IMR-90 (cell line): ENCODE measurements around the gene NRP1. TPM values are rescaled to one million over a fixed set of nuclear protein-coding genes. Genes with fewer than 3 reads are reported as not detected.
A peak's percentile ranks its signal among the peaks of the same experiment; 100 is the strongest.

ENCODE experiments used
- ATAC-seq: fragments of 200-7000 bp; cut with Tn5 transposase; 2 replicates; pipeline ENCODE4 v1.9.1; 2020; ENCODE audit warnings: low read depth, mild to moderate bottlenecking, moderate library complexity
- BruUV-seq: library from RNA; stranded (reverse); fragments of 400-500 nt; replicated peaks from 2 replicates; lab custom pipeline; 2021; lab: Mats Ljungman, UMichigan
- CTCF ChIA-PET: fragments of 300-600 bp; formaldehyde crosslinking; extraction: SDS; loops from one replicate; lab custom pipeline; 2021; ENCODE audit warnings: antibody characterized with exemption; lab: Yijun Ruan, JAX
- POLR2A ChIA-PET: fragments of 300-600 bp; sonication (Branson Sonifier 250); formaldehyde crosslinking; loops from one replicate; lab custom pipeline; 2022; ENCODE audit warnings: antibody characterized with exemption; ENCODE audit not compliant: unreplicated experiment; lab: Charles Lee
- DNase-seq: peaks from one replicate; pipeline ENCODE4 v3.0.0; 2013
- H2AFZ ChIP-seq: replicated peaks from 2 replicates; pipeline ENCODE3; 2013; ENCODE audit warnings: low read length, mild to moderate bottlenecking; ENCODE audit not compliant: poor library complexity
- H2AK5ac ChIP-seq: 2 replicates; pipeline ENCODE4 v1.6.1; 2013; ENCODE audit warnings: low read depth, low read length, inconsistent platforms
- H2AK9ac ChIP-seq: replicated peaks from 2 replicates; pipeline ENCODE3; 2013; ENCODE audit warnings: mild to moderate bottlenecking, low read depth, low read length, moderate library complexity; ENCODE audit not compliant: poor library complexity
- H2BK120ac ChIP-seq: 2 replicates; pipeline ENCODE4 v1.6.1; 2013; ENCODE audit warnings: low read depth, low read length, inconsistent platforms
- H2BK15ac ChIP-seq: 3 replicates; pipeline ENCODE4 v1.6.1; 2013; ENCODE audit warnings: low read depth, low read length, inconsistent platforms
- H2BK20ac ChIP-seq: 2 replicates; pipeline ENCODE4 v1.6.1; 2013; ENCODE audit warnings: low read depth, mild to moderate bottlenecking, inconsistent platforms, low read length, moderate library complexity
- H2BK5ac ChIP-seq: 2 replicates; pipeline ENCODE4 v1.6.1; 2013; ENCODE audit warnings: mild to moderate bottlenecking, low read depth, low read length, inconsistent platforms; ENCODE audit not compliant: poor library complexity, severe bottlenecking
- H3K14ac ChIP-seq: replicated peaks from 2 replicates; pipeline ENCODE4 v1.6.1; 2013; ENCODE audit warnings: low read depth, low read length, inconsistent platforms
- H3K18ac ChIP-seq: 2 replicates; pipeline ENCODE4 v1.6.1; 2013; ENCODE audit warnings: low read depth, low read length, control low read depth
- H3K23ac ChIP-seq: 2 replicates; pipeline ENCODE4 v1.6.1; 2013; ENCODE audit warnings: low read depth, low read length, inconsistent platforms
- H3K27ac ChIP-seq: 2 replicates; pipeline ENCODE4 v1.5.1; 2013; ENCODE audit warnings: mild to moderate bottlenecking, control low read depth, low read length; ENCODE audit not compliant: insufficient read depth
- H3K27me3 ChIP-seq: 2 replicates; pipeline ENCODE4 v1.6.1; 2013; ENCODE audit warnings: low read length; ENCODE audit not compliant: control insufficient read depth, insufficient read depth
- H3K36me3 ChIP-seq: 2 replicates; pipeline ENCODE4 v1.6.1; 2013; ENCODE audit warnings: low read length, mixed read lengths; ENCODE audit not compliant: control insufficient read depth, insufficient read depth
- H3K4ac ChIP-seq: 2 replicates; pipeline ENCODE4 v1.6.1; 2013; ENCODE audit warnings: low read depth, low read length, inconsistent platforms
- H3K4me1 ChIP-seq: 2 replicates; pipeline ENCODE4 v1.6.1; 2013; ENCODE audit warnings: low read length, mixed read lengths; ENCODE audit not compliant: control insufficient read depth, insufficient read depth
- H3K4me2 ChIP-seq: 2 replicates; pipeline ENCODE4 v1.6.1; 2013; ENCODE audit warnings: low read depth, mild to moderate bottlenecking, control low read depth, low read length, moderate library complexity
- H3K4me3 ChIP-seq: 2 replicates; pipeline ENCODE4 v1.5.1; 2013; ENCODE audit warnings: low read depth, mild to moderate bottlenecking, control low read depth, low read length, moderate library complexity; ENCODE audit not compliant: insufficient read depth
- H3K56ac ChIP-seq: 2 replicates; pipeline ENCODE4 v1.6.1; 2013; ENCODE audit warnings: low read length, inconsistent platforms; ENCODE audit not compliant: insufficient read depth; ENCODE audit errors: extremely low read depth
- H3K79me1 ChIP-seq, 2 experiments: 2 replicates each; pipeline ENCODE4 v1.6.1; 2013; ENCODE audit warnings: low read length in 2 of 2, inconsistent platforms in 1 of 2, low read depth in 1 of 2
- H3K9ac ChIP-seq: 2 replicates; pipeline ENCODE4 v1.6.1; 2013; ENCODE audit warnings: low read depth, low read length, control low read depth
- H3K9me1 ChIP-seq: 2 replicates; pipeline ENCODE4 v1.6.1; 2013; ENCODE audit warnings: low read length, inconsistent platforms; ENCODE audit not compliant: insufficient read depth
- H3K9me3 ChIP-seq: 2 replicates; pipeline ENCODE4 v1.6.1; 2013; ENCODE audit warnings: low read length; ENCODE audit not compliant: control insufficient read depth, insufficient read depth
- H4K20me1 ChIP-seq: 2 replicates; pipeline ENCODE4 v1.6.1; 2013; ENCODE audit warnings: low read length, inconsistent platforms; ENCODE audit not compliant: insufficient read depth
- H4K5ac ChIP-seq: 2 replicates; pipeline ENCODE4 v1.6.1; 2013; ENCODE audit warnings: mild to moderate bottlenecking, low read depth, low read length, control low read depth
- H4K8ac ChIP-seq, 2 experiments: 2 replicates each; pipeline ENCODE4 v1.6.1; 2013; ENCODE audit warnings: low read depth in 2 of 2, low read length in 2 of 2, control low read depth in 1 of 2, inconsistent platforms in 1 of 2
- H4K91ac ChIP-seq: 2 replicates; pipeline ENCODE4 v1.6.1; 2013; ENCODE audit warnings: low read depth, low read length, inconsistent platforms; ENCODE audit not compliant: insufficient read depth
- BHLHE40 ChIP-seq: fragments of 150-350 bp; IDR thresholded peaks from 2 replicates; pipeline ENCODE4 v1.6.1; 2016; ENCODE audit warnings: mild to moderate bottlenecking, low read depth, low read length
- CEBPB ChIP-seq: IDR thresholded peaks from 2 replicates; pipeline ENCODE4 v1.6.1; 2012; ENCODE audit warnings: low read depth, low read length, improper control_type of control experiment
- CHD1 ChIP-seq: IDR thresholded peaks from 2 replicates; pipeline ENCODE4 v1.6.1; 2012; ENCODE audit warnings: low read depth, low read length, improper control_type of control experiment
- CTCF ChIP-seq: conservative IDR thresholded peaks from 2 replicates; pipeline ENCODE4 v1.5.1; 2012; ENCODE audit warnings: mild to moderate bottlenecking, low read depth, low read length, improper control_type of control experiment
- ELK1 ChIP-seq: fragments of 150-350 bp; IDR thresholded peaks from 2 replicates; pipeline ENCODE4 v1.6.1; 2016; ENCODE audit warnings: low read depth, mild to moderate bottlenecking, low read length, moderate library complexity, borderline replicate concordance
- FOS ChIP-seq: fragments of 150-350 bp; IDR thresholded peaks from 2 replicates; pipeline ENCODE4 v1.6.1; 2016; ENCODE audit warnings: low read depth, low read length
- MAZ ChIP-seq: IDR thresholded peaks from 2 replicates; pipeline ENCODE4 v1.6.1; 2012; ENCODE audit warnings: low read depth, mild to moderate bottlenecking, low read length, improper control_type of control experiment, moderate library complexity, borderline replicate concordance
- MXI1 ChIP-seq: IDR thresholded peaks from 2 replicates; pipeline ENCODE4 v1.6.1; 2012; ENCODE audit warnings: low read depth, mild to moderate bottlenecking, low read length, moderate library complexity, borderline replicate concordance
- NFE2L2 ChIP-seq: fragments of 150-350 bp; IDR thresholded peaks from 2 replicates; pipeline ENCODE4 v1.6.1; 2016; ENCODE audit warnings: low read depth, mild to moderate bottlenecking, low read length
- POLR2A ChIP-seq: IDR thresholded peaks from 2 replicates; pipeline ENCODE4 v1.6.1; 2012; ENCODE audit warnings: mild to moderate bottlenecking, low read depth, low read length
- RAD21 ChIP-seq: IDR thresholded peaks from 2 replicates; pipeline ENCODE4 v1.6.1; 2012; ENCODE audit warnings: low read length, improper control_type of control experiment
- RFX5 ChIP-seq: IDR thresholded peaks from 2 replicates; pipeline ENCODE4 v1.8.0; 2012; ENCODE audit warnings: low read depth, mild to moderate bottlenecking, low read length, moderate library complexity
- SMC3 ChIP-seq: fragments of 150-350 bp; IDR thresholded peaks from 2 replicates; pipeline ENCODE4 v1.6.1; 2016; ENCODE audit warnings: low read depth, mild to moderate bottlenecking, antibody characterized with exemption, low read length, moderate library complexity
- USF2 ChIP-seq: fragments of 150-350 bp; IDR thresholded peaks from 2 replicates; pipeline ENCODE4 v1.6.1; 2017; ENCODE audit warnings: mild to moderate bottlenecking, antibody characterized with exemption, low read length, low read depth
- WGBS, 2 experiments: methylation state at CpG; one replicate each; pipeline versions ENCODE4 v1.1.5 to v1.1.7; 2013; ENCODE audit warnings: missing lambda C conversion rate in 2 of 2; ENCODE audit not compliant: insufficient read length in 1 of 2; ENCODE audit errors: extremely low coverage in 2 of 2; 5-methylcytosine and 5-hydroxymethylcytosine counted together
- dilution Hi-C: fragments of 300-500 bp; cut with HindIII; formaldehyde crosslinking; loops from one replicate; pipeline ENCODE4 v1.14.3; 2018; ENCODE audit warnings: low sequenced_read_pairs; ENCODE audit not compliant: unreplicated experiment
- in situ Hi-C: fragments of 300-500 bp; cut with MboI; formaldehyde crosslinking; loops from 3 replicates; pipeline ENCODE4 v1.14.3; 2019; ENCODE audit warnings: low sequenced_read_pairs, inconsistent platforms, mixed read lengths
- intact Hi-C: fragments of 100-400 bp; cut with micrococcal nuclease; formaldehyde crosslinking; loops from 2 replicates; pipeline ENCODE4 v1.10.0; 2022
- polyA plus RNA-seq, 3 experiments: library from polyadenylated mRNA; depleted of rRNA; stranded (reverse); fragments of >200 nt; gene quantifications; 2 replicates each; pipeline ENCODE4 v1.2.3, GENCODE V29; 2012; ENCODE audit warnings: low replicate concordance in 1 of 3
- total RNA-seq: library from RNA; depleted of rRNA; stranded (reverse); fragments of >200 nt; gene quantifications from 2 replicates; pipeline ENCODE4 v1.2.3, GENCODE V29; 2012

The NRP1 gene
- total and polyA plus RNA-seq, 2 of the 4 experiments (the other 2 are of a cell fraction): 108 to 227 TPM

GRCh38 chr10:33353853-33354252, 19.4 kb upstream of the NRP1 start:
- no peak overlapping the region for H3K14ac ChIP-seq
- no peak overlapping the region for H2AK9ac ChIP-seq
- no peak overlapping the region for H3K27ac ChIP-seq
- no peak overlapping the region for H2BK120ac ChIP-seq
- in situ Hi-C loops: no loop called here
- ChIA-PET POLR2A (no interaction called here), CTCF (no interaction called here)
- H3K23ac ChIP-seq: no peak overlapping the region
- H3K56ac ChIP-seq: no peak overlapping the region
- H3K18ac ChIP-seq: no peak overlapping the region
- H2BK20ac ChIP-seq: 0 out of 2 replicates have a peak overlapping the region, but pooled peaks have one; percentile 5
- H3K9ac ChIP-seq: no peak overlapping the region
- no peak overlapping the region for H3K4ac ChIP-seq
- H3K36me3 ChIP-seq: no peaks in the 10 kb centered on the region
- no CpG with 5 or more reads among the region's 3 CpGs for WGBS, 2 experiments
- H3K4me3 ChIP-seq: no peak overlapping the region
- H4K8ac ChIP-seq: no peak overlapping the region
- H3K4me1 ChIP-seq: peaks cover 4% of the 10 kb centered on the region; the same call in 1 of the 2 replicates
- H3K9me3 ChIP-seq: no peaks in the 10 kb centered on the region
- intact Hi-C loops: no loop called here
- no peak overlapping the region for H2BK5ac ChIP-seq
- H3K4me2 ChIP-seq: no peak overlapping the region
- no peak overlapping the region; the same call in 1 of the 2 replicates for H2AK5ac ChIP-seq
- no peak overlapping the region for H2AFZ ChIP-seq
- no peak overlapping the region; the same call in 2 of the 3 replicates for H2BK15ac ChIP-seq
- H4K20me1 ChIP-seq: no peaks in the 10 kb centered on the region
- no peaks in the 10 kb centered on the region for H3K27me3 ChIP-seq
- no peak for ATAC-seq
- no TSS peak for BruUV-seq
- no peaks in the 10 kb centered on the region for H3K79me1 ChIP-seq
- H4K91ac ChIP-seq: no peak overlapping the region
- dilution Hi-C loops: no loop called here
- no peak for TF ChIP-seq RAD21
- no peak for TF ChIP-seq ELK1
- no peak for TF ChIP-seq MXI1
- TF ChIP-seq SMC3: no peak
- no peak for TF ChIP-seq POLR2A
- no peak for TF ChIP-seq CEBPB
- TF ChIP-seq MAZ: no peak
- TF ChIP-seq RFX5: no peak
- no peak for TF ChIP-seq FOS
- TF ChIP-seq CTCF: no peak
- TF ChIP-seq CHD1: no peak
- no peak for TF ChIP-seq USF2
- no peak for TF ChIP-seq BHLHE40
- TF ChIP-seq NFE2L2: no peak
- DNase-seq: no peak
- no peaks in the 10 kb centered on the region; the same call in 1 of the 2 replicates for H3K9me1 ChIP-seq
- H4K5ac ChIP-seq: no peak overlapping the region
